BJ (cell line): ENCODE data around the gene GRAMD4. TPM values are rescaled to one million over a fixed set of nuclear protein-coding genes. Genes with fewer than 3 reads are reported as not detected.

Source experiments
- CTCF ChIA-PET: fragments of 350-600 bp; formaldehyde crosslinking; extraction: SDS; loops from one replicate; lab custom pipeline; 2021; ENCODE audit warnings: antibody characterized with exemption, inconsistent platforms; lab: Yijun Ruan, JAX
- POLR2A ChIA-PET: fragments of 300-600 bp; sonication (Branson Sonifier 250); formaldehyde crosslinking; extraction: SDS; loops from one replicate; lab custom pipeline; 2021; ENCODE audit warnings: antibody characterized with exemption; lab: Charles Lee
- DNase-seq: peaks from one replicate; pipeline ENCODE4 v3.0.0-alpha.2; 2011; ENCODE audit warnings: low read depth
- H3K27me3 ChIP-seq: 2 replicates; pipeline ENCODE4 v1.6.0; 2011; ENCODE audit warnings: low read length; ENCODE audit not compliant: control insufficient read depth, insufficient read depth
- H3K36me3 ChIP-seq: 2 replicates; pipeline ENCODE4 v1.5.1; 2011; ENCODE audit warnings: low read length; ENCODE audit not compliant: control insufficient read depth, insufficient read depth
- H3K4me3 ChIP-seq: 2 replicates; pipeline ENCODE4 v1.5.1; 2011; ENCODE audit warnings: low read depth, mild to moderate bottlenecking, control low read depth, low read length
- polyA plus RNA-seq: library from polyadenylated mRNA; depleted of rRNA; stranded (reverse); fragments of >200 nt; gene quantifications from 2 replicates; pipeline ENCODE4 v1.2.3, GENCODE V29; 2011
- TF ChIP-seq, protein P1 (sequence below): IDR thresholded peaks from 2 replicates; pipeline ENCODE4 v1.5.1; 2011; ENCODE audit warnings: low read depth, mild to moderate bottlenecking, control low read depth, inconsistent platforms, low read length, moderate library complexity; ENCODE audit not compliant: insufficient read depth

Gene GRAMD4
- polyA plus RNA-seq, 1 experiment: 10.3 TPM

DNA sequence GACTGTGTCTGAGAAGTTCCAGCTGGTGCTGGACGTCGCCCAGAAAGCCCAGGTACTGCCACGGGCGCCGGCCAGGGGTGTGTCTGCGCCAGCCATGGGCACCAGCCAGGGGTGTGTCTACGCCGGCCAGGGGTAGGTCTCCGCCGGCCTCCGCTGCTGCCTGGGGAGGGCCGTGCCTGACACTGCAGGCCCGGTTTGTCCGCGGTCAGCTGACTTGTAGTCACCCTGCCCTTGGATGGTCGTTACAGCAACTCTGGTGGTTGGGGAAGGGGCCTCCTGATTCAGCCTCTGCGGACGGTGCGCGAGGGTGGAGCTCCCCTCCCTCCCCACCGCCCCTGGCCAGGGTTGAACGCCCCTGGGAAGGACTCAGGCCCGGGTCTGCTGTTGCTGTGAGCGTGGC is 47.9 kb downstream of the GRAMD4 start:
- CTCF ChIA-PET: no interaction called here
- no peaks in the 10 kb centered on the region for H3K27me3 ChIP-seq
- TF ChIP-seq, protein P1, sequence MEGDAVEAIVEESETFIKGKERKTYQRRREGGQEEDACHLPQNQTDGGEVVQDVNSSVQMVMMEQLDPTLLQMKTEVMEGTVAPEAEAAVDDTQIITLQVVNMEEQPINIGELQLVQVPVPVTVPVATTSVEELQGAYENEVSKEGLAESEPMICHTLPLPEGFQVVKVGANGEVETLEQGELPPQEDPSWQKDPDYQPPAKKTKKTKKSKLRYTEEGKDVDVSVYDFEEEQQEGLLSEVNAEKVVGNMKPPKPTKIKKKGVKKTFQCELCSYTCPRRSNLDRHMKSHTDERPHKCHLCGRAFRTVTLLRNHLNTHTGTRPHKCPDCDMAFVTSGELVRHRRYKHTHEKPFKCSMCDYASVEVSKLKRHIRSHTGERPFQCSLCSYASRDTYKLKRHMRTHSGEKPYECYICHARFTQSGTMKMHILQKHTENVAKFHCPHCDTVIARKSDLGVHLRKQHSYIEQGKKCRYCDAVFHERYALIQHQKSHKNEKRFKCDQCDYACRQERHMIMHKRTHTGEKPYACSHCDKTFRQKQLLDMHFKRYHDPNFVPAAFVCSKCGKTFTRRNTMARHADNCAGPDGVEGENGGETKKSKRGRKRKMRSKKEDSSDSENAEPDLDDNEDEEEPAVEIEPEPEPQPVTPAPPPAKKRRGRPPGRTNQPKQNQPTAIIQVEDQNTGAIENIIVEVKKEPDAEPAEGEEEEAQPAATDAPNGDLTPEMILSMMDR: no peak
- POLR2A ChIA-PET: interaction anchor here (0.6 kb wide), 1 partner anchor 69 kb away, joined by 5 read pairs; no protein-coding TSS in a partner anchor
- H3K36me3 ChIP-seq: peaks cover 3% of the 10 kb centered on the region; the same call in 1 of the 2 replicates
- DNase-seq: no peak
- H3K4me3 ChIP-seq: no peak overlapping the region

DNA sequence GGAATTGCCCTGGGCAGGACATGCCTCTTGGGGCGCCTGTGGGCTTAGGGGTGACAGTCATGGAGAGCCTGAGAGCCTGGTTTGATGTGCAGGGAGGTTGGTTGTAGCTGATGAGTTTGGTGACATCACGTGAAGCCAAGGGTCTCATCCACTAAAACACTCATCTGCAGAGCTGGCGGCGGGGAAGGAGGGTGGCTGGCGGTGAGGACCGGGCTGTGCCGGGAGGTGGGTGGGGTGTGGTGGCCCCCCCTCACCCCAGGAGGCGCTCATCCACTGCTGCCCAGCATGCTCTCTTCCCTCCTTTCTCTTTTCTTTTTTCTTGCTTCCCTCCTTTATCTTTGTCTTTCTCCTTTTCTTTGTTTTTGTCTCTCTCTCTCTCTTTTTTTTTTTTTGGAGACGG is 49.0 kb downstream of the GRAMD4 start:
- Histone ChIP-seq H3K4me3 (no peak overlapping the region), H3K36me3 (peaks cover 3% of the 10 kb centered on the region; the same call in 1 of the 2 replicates), H3K27me3 (no peaks in the 10 kb centered on the region)
- no peak for DNase-seq
- POLR2A ChIA-PET: no interaction called here
- CTCF ChIA-PET: no interaction called here
- TF ChIP-seq, protein P1: no peak

DNA sequence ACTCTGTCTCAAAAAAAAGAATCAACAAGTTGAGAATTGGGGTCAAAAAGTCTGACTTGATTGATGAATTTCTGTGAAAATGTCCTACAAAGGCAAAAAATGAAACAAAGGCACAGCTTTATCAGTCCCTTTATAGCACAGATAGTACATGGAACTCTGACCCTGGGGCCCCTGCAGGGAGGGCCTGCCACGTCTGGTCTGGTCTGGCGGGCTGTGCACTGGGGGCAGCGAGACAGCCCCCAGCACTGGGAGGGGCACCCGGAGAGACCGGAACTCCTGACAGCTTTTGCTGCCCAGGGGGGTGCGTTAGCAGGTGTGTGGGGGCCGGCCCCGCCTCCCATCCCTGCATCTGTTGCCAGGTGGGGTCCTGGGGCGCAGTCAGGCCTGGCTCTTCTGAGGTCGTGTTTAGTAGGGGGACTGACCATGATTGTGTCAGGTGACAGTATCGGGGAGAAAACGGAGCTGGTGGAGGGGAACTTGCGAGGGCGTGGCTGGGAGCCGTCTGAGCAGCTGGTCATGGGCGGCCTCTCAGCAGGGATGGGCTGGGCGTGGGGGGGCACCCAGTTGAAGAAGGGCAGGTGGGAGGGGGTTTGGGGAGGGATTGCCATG is 51.7 kb downstream of the GRAMD4 start:
- TF ChIP-seq, protein P1: no peak
- Histone ChIP-seq H3K36me3 (peaks cover 5% of the 10 kb centered on the region; the same call in 1 of the 2 replicates), H3K4me3 (no peak overlapping the region), H3K27me3 (no peaks in the 10 kb centered on the region)
- no peak for DNase-seq
- ChIA-PET CTCF (interaction anchor here (0.7 to 0.8 kb wide), 2 partner anchors 11 to 26 kb away, joined by 3 read pairs; no protein-coding TSS in a partner anchor), POLR2A (interaction anchor here (0.5 kb wide), 1 partner anchor 48 kb away, joined by 4 read pairs; no protein-coding TSS in a partner anchor)

DNA sequence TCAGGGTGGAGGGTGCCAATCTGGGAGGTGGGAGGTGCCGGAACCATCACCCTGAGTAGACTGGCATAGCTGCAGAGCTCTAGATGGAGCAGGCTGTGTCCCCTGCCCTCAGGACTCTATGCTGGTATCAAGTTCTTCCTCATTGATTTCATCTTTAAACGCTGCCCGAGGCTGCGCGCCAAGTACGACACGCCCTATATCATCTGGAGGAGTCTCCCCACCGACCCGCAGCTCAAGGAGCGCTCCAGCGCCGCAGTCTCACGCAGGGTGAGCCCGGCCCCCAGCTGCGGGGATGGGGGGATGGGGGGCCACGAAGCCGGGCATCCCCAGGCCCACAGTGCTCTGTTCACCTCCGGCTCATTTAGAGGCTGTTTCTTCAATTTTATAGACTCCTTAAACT is 52.5 kb downstream of the GRAMD4 start:
- POLR2A ChIA-PET: interaction anchor here (0.5 kb wide), 1 partner anchor 49 kb away, joined by 4 read pairs; no protein-coding TSS in a partner anchor
- Histone ChIP-seq H3K27me3 (no peaks in the 10 kb centered on the region), H3K36me3 (peaks cover 5% of the 10 kb centered on the region; the same call in 1 of the 2 replicates), H3K4me3 (no peak overlapping the region)
- DNase-seq: no peak
- TF ChIP-seq, protein P1: no peak
- CTCF ChIA-PET: interaction anchor here (0.7 kb wide), 1 partner anchor 27 kb away, joined by 3 read pairs; no protein-coding TSS in a partner anchor

DNA sequence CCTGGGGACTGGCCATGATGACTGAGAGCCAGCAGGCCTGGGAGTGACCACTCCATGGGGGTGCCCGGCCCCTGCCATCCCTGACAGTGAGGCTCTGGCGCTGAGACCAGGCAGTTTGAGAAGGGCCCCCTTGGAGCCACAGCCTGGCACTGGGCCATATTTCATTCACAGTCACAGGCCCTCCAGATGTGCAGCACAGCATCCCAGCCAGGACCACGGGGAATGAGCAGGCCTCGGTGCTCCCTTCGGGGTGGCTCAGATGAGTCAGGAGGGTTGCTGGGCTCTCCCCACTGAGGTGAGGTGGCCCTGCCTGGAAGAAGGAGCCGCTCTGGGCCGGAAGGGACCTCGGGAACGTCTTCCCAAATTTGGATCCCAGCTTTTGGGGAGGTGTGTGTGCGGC is 53.0 kb downstream of the GRAMD4 start:
- no peaks in the 10 kb centered on the region for H3K27me3 ChIP-seq
- H3K36me3 ChIP-seq: peaks cover 4% of the 10 kb centered on the region; the same call in 1 of the 2 replicates
- TF ChIP-seq, protein P1: no peak
- ChIA-PET CTCF (no interaction called here), POLR2A (no interaction called here)
- DNase-seq: no peak
- H3K4me3 ChIP-seq: no peak overlapping the region
